GM21786 (cell line): ENCODE data around the gene CD164.
"Not testable (repeated sequence)": the region's sequence is repeated elsewhere in the genome, so short reads cannot be mapped to it uniquely, and the experiment has no call there.

Experiments used
- ATAC-seq: cut with Tn5 transposase; IDR thresholded peaks from one replicate; pipeline ENCODE4 v1.9.1; 2021; ENCODE audit not compliant: unreplicated experiment

CD164 gene

DNA sequence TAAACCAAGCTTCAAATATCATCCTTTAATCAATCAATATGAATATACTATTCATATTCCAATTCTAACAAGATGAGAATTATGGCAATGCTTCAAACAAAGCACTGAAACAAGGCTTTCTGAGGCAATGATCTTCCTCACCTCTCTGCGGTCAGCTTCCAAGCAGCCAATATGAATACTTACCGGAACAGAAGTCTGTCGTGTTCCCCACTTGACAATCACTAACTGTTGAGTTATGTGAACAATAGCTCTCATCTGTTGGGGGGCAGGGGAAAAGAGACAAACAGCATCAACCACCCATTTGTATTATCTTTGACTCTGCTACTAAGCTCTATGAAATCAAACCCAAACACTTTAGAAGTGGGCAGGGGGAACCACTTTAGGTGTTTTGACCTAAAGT is 4.5 kb downstream of the CD164 start:
- no peak for ATAC-seq

DNA sequence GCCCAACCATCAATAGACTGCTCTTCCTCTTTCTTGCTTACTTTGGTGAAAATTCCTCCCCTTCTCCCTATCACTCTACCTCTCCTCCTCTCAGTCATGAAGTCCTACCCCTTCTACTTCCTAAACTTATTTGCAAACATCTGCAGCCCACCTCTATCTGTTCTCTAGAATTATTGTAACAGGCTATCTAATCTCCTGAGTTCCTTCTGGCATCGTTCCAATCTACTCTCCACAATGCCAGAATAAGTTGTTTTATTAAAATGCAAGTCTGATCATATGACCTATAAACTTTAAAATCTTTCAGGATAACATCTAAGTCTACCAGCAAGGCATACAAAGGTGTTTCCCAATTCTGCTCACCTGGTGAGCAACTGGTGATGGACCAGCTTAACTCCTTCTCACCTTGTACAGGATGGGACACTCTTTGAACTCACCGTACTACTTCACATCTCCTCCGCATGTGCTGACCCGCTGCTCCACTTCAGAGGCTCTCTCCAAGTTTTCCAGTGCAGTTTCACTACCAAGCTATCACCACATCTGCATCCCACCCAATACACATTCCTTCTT is 7.9 kb downstream of the CD164 start:
- no peak for ATAC-seq

DNA sequence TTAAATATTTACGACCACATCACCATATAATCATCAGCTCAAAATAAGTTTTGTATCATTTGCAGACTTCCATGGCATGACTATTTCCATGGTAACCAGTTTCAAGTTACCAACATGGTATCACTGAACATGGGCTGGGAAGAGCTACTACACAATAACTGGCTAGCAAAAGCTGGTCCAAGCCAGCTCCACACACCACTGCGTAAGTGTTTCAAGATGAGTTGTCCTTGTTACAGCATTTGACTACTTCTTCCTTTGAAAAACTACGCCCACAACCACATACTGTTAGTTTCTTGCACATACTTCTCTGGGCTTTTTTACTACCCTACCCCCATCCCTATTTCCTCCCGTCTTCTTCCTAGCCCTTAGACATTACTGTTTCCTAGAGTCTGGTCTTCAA is 8.5 kb downstream of the CD164 start:
- peak; percentile 95 for ATAC-seq

DNA sequence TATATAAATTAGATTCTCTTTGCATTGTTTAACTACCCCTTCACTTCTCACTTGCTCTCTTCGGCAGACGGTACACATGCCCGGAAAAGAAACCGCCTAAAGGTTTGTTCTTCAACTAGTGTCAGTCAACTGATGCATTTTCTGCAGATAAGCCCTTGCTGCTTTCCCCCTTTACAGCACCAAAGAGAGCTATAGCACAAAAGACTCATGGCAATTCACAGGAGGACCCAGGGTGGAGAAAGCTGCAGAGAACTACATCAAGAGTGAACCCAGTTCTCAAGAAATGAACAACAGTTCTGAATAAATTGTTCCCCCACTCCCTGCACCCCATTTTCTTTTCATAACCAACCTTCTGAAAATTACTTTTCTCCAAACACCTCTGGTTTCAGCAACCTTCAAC is 8.9 kb downstream of the CD164 start:
- ATAC-seq: peak; percentile 3

DNA sequence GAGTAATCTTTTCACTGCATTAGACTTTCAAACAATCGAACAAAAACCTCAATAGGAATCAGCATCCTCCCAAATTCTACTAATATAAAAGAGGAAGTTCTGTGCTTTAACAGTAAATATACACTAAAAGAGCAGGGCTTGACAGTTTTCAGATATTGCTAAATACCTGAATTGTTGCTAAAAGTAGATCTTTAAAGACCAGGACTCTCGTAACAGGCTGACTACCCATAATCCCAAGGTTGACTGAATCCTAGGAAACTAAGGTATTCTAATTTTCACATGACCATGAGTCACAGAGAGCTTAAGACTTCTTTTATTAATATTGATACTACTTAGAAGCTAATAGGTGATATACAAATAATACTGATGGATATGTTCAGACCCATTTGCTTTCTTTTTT is 10.1 kb downstream of the CD164 start:
- no peak for ATAC-seq

DNA sequence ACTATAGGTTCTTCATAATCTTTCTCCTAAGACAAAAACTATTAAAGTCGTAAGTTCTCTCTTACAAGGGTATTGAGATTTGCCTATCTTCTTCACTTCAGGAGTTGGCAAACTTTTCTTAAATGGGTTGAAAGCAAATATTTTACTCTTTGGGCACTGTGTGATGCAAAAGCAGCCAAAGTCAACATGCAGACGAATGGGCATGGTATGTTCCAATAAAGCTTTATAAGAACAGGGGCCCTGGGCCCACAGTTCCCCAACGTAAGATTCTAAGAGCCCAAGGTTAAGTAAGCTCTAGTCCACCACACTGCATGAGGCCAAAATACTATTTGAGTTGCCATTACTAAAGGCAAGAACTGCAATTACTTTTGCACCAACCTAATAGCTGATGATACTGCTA is 11.5 kb downstream of the CD164 start:
- ATAC-seq: no peak

DNA sequence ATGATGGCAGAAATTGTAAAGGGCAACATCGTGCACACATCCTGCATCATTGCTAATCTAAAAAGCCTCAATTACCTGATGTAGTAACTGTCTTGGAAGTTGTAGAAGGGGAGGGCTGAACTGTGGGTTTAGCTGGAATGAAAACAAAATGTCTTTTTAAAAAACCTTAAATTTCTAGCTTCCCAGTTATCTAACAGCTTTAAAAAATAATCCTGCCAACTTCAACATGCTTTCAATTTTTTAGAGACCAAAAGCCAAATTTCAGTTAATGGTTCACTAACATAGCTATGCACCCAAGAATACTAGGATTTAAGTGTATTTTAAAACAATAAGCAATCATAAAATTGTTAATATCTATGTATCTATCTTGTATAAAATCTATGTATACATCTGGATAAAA is 11.9 kb downstream of the CD164 start:
- no peak for ATAC-seq

DNA sequence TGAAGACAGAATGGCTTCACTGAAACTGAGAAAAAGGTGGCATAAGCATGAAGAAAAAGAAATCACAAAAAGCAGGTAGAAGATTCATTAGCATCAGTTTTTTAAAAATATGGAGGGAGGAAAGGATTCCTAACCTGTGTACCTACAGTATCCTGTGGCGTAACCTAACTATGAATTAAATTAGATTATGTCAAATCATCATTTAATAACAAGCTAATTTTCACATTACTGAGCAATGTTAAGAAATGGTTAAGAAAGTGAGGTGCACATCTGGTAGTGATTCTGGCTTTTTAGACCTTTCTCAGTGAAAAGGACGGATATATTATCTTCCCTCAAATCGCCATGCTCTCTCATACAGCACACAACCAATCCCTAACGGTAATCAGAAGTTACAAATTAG is 12.5 kb downstream of the CD164 start:
- no peak for ATAC-seq

DNA sequence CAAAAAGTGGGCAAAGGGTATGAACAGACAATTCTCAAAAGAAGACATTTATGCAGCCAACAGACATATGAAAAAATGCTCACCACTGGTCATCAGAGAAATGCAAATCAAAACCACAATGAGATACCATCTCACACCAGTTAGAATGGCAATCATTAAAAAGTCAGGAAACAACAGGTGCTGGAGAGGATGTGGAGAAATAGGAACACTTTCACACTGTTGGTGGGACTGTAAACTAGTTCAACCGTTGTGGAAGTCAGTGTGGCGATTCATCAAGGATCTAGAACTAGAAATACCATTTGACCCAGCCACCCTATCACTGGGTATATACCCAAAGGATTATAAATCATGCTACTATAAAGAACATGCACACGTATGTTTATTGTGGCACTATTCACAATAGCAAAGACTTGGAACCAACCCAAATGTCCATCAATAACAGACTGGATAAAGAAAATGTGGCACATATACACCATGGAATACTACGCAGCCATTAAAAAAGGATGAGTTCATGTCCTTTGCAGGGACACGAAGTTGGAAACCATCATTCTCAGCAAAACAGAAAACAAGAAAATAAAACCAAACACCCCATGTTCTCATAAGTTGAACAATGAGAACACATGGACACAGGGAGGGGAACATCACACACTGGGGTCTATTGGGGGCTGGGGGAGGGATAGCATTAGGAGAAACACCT is 17.7 kb downstream of the CD164 start:
- ATAC-seq: not testable (repeated sequence)

DNA sequence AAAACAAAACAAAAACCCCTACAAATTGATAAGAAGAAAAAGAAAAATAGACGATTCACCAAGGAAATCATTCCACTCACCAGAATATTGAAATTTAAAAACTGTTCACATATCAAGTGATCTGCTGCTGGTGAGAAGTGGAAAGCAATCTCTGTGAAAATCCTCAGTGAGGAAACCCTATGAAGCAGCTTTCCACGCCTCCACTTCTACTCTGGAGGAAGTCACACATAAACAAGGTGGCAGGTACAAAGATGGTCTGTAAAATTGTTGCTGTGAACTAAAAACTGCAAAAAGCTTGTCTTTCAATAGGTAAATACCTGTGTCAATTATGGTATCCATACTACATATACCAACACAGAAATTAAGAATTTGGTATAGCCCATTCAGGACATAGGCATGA is 18.5 kb downstream of the CD164 start:
- ATAC-seq: no peak

DNA sequence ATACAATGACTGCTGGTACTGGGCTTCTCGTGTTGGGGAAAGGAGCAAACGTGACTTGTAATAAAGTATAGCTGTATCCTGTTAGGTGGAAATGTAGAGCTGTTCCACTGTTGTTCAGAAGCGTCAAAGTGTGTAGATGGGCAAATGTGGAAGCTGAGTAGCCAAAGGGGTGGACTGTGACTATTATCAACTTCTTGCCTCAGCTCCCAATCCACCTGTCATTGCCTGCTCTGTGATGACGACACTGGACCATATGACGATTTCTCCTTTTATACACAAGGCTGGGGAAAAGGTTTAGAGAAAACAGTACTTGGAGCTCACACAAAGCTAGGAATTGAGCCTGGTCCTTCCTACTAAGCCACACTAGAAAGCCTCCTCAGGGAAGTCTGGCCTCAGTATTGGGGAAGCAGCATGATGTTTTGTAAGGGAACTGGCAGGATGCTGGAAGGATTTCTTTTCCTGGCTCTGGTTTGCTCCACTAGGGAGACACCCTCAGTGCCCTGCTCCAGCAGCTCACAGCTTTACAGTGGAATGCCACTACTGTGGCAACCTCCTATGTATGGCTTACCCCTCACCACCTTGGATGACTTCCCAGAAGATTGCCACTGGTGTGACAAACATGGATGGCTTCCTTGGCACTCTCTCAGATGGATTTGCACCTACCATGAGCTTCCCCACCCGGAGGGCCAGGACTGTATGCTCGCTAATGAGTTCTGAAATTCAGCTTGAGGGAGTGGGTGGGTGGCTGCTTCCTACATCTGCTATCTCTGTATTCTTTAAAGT is 20.0 kb downstream of the CD164 start:
- ATAC-seq: no peak

DNA sequence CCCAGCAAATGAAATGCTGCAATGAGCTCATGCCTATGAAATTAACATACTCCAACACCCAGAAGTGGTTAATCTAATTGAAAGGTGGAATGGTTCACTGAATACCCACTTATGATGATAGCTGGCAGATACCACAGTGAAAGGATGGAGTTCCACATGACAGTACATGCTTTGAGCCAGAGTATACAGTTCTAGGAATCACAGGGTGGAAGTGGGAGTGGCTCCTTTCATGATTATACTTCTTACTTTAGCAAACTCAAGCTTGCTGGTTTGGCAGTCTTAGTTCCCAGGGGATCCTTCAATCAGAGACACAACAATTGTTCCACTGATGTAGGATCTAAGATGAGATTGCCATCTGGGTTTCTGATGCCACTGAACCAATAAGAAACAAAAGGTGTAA is 21.5 kb downstream of the CD164 start:
- no peak for ATAC-seq

DNA sequence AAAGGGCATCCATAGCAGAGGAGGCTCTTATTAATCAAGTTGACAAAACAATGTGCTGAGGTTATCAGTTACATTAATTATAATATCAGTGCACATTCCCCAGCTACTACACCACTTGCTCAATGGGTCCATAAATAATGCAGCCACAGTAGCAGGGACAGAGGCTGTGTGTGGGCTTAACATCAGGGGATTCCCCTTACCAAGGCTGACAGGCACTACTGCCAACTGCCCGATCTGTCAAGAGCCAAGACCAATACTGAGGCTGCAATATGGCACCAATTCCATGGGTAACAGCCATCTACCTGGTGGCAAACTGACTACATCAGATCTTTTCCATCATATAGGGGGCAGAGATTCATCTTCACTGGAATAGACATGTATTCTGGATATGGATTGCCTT is 22.0 kb downstream of the CD164 start:
- no peak for ATAC-seq

DNA sequence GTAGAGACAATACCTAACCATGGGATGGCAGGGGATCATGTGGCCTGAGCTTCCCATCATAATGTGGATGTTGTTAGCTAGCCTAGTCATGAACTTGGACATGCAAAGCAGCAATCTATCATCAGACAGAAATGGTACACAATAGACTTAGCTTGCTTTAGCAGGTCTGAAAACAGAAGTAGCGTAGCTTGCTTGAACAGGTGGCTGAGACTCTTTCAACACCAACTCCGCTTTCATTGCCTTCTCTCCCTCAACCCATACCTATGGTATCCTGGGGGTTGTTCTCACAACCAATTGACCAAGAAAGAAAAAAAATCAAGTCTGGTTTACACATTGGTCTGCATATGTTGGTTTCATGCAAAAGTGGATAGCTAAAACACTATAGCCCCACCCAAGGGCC is 23.0 kb downstream of the CD164 start:
- ATAC-seq: no peak

DNA sequence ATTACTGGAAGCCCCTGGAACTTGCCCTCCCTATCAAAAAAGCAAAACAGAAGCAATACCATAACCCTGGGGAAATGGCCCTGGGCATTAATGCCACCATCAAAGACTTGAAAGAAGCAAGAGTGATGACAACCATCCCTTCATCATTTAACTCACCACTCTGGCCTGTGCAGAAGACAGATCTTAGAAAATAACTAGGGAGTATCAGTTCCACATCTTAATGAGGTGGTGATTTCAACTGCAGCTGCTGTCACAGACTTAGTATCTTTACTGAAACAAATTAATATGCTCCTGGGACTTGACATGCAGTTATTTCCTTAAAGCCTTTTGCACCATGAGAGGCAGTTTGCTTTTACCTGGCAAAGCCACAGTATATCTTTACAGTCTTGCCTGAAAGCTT is 24.1 kb downstream of the CD164 start:
- peak; percentile 43 for ATAC-seq

DNA sequence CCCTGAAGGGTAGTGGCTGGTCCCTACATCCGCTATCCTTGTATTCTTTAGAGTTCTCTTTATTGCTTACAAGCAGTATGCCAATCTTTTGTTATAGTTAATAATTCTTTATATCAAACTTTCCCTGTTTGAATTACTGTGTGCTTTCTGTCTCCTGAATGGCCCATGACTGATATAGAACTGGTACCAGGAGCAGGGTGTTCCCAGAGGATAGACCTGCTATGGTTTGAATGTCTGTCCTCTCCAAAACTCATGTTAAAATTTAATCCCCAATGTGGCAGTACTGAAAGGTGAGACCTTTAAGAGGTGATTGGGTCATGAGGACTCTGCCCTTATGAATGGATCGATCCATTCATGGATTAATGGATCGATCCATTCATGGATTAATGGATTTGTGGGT is 26.0 kb downstream of the CD164 start:
- ATAC-seq: no peak

DNA sequence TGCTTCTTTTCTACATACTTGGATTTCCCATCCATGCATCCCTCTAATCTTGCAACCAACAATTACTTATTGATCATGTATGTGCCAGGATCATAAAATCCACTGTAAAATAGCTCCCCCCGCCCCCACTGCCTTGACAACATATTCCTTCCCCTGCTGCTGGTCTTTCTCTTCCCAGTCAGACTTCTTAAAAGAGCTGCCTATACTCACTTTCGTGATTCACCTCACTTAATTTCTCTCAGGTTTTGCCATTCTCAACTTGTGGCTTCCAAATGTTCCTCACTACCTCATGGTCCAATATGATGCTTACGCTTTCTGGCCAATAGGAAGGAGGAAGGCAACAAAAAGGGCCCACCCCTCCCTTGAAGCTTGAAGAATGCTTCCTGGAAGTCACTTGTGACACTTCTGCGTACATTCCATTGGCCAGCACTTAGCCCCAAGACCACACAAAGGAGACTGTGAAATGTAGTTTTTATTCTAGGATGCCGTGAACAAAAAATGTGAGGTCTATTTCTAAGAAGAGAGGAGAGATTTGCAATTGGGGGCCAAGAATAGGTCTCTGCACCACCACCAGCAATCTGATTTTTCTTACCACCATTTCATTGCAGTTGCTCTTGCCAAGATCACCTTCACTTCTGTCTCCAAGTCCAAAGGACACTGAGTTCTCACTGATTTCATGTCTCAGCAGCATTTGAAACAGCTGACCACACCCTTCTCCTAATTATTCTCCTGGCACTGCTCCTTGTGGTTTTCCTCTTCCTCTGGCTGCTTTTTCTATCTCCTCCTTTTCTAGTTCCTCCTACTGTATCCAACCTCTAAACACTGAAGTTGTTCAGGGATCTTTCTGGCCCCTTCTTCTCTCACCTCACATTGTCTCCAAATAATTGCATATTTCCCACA is 30.8 kb downstream of the CD164 start:
- no peak for ATAC-seq

DNA sequence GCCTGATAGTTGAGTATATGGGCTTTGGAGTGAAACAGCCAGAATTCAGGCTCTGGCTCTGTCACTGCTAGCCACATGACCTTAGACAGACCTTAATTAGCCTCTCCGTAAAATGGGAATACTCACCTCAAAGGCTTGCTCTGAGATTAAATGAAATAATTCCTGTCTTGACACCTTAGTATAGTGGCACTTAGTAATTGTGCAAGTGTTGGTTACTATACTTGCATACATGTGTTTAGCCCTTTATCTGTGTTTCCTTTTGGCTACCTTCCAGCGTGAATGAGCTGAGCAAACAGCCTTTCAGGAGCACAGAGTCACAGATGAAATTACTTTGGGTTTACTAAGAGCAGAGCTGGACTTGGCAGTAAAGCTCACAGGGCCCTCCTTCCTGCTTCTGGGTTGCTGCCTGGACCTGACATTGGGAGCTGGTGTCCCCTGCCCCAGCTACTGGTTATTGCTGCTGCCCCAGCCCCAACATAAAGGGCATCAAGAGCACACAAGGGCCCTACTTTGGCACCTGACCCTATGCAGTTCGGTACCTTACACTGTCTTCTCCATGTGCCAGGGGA is 32.8 kb downstream of the CD164 start:
- no peak for ATAC-seq

DNA sequence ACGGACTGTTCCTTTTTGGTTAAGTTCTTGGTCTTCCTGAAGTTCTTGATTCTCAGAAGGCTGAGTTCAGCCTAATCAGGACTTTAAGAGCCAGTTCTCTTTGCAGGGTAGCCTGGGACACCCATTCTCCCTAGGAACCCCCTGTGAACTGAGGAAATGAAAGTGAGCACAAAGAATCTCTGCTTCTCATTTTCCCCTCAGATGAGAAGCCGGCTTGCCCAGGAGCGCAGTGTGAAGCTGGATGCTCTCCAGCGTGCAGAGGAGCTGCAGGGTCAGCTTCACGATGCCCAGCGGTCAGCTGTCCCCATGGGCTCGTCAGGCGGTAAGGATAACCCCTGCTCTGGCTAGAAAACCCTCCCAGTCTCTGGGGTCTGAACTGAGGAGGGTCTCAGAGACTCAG is 34.0 kb downstream of the CD164 start:
- no peak for ATAC-seq

DNA sequence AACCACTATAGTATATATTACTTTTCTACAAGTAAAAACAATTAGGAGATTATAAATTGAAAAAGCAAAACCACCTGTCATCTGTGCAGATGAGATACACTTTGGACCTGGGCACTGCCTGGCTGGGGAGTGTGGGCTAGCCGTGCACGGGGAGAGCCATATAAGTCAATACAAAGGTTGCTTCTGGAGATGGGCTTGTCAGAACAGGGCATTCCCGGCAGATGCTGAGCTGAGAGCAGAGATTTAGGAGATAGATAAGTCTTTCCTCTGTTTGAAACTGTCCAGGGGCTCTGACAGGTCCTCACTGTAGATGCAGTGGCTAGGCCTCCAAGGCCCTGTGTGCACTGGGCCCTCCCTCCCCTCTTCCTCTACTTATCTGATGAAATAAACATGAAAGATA is 34.5 kb downstream of the CD164 start:
- no peak for ATAC-seq

DNA sequence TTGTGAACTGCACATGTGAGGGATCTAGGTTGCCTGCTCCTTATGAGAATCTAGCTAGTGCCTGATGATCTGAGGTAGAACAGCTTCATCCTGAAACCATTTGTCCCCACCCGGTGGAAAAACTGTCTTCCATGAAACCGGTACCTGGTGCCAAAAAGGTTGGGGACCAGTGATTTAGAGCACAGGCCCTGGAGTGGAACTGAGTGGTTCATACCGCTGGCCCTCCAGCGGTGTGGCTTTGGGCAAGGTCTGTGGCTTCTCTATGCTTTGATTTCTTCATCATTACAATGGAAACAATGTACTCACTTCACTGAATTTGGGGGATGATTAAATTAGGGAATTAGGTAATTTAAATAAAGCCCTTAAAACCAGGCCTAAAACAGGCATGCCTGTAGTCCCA is 36.3 kb downstream of the CD164 start:
- ATAC-seq: no peak
